Islet of Langerhans (tissue), 1 donor: ENCODE results near the gene ADAMTS19.

Experiments used
- FAIRE-seq: peaks from one replicate; lab custom pipeline; 2011; peaks lifted over from hg19 to GRCh38; lab: Jason Lieb, UNC

ADAMTS19 gene

GRCh38 chr5:129770024-129770820 is 310.1 kb downstream of the ADAMTS19 start:
- FAIRE-seq, result no peak

GRCh38 chr5:129771058-129771838 is 311.1 kb downstream of the ADAMTS19 start:
- FAIRE-seq, result peak; percentile 62

GRCh38 chr5:129773376-129773775 is 313.3 kb downstream of the ADAMTS19 start:
- no peak for FAIRE-seq

GRCh38 chr5:129781594-129781993 is 321.5 kb downstream of the ADAMTS19 start:
- no peak for FAIRE-seq
